ENCODE data around the gene GMDS. TPM values are rescaled to one million over a fixed set of nuclear protein-coding genes. Genes with fewer than 3 reads are reported as not detected.

Gene GMDS
- total RNA-seq, 1 donor from 2014 or later, result 19.9 TPM

DNA sequence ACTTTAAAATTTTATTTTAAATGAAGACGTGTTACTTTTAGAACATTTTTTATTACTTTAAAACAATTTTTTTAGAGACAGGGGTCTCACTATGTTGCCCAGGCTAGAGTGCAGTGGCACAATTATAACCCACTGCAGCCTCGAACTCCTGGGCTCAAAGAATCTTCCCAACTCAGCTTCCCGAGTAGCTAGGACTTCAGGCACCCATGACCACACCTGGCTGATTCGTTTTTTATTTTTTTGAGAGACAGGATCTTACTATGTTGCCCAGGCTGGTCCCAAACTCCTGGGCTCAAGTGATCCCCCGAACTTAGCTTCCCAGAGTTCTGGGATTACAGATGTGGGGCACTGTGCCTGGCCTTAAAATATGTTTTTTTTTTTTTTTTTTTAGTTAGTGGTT lies 287.7 kb downstream of the GMDS start:
- H3K27me3 ChIP-seq, result no peaks in the 10 kb centered on the region
- no peaks in the 10 kb centered on the region for H3K9me3 ChIP-seq
- no peaks in the 10 kb centered on the region for H3K4me1 ChIP-seq
- H3K36me3 ChIP-seq, result no peaks in the 10 kb centered on the region
- no peak overlapping the region for H3K4me3 ChIP-seq
- intact Hi-C loops (cut with DNase I), result no loop called here
- TF ChIP-seq, protein P1, sequence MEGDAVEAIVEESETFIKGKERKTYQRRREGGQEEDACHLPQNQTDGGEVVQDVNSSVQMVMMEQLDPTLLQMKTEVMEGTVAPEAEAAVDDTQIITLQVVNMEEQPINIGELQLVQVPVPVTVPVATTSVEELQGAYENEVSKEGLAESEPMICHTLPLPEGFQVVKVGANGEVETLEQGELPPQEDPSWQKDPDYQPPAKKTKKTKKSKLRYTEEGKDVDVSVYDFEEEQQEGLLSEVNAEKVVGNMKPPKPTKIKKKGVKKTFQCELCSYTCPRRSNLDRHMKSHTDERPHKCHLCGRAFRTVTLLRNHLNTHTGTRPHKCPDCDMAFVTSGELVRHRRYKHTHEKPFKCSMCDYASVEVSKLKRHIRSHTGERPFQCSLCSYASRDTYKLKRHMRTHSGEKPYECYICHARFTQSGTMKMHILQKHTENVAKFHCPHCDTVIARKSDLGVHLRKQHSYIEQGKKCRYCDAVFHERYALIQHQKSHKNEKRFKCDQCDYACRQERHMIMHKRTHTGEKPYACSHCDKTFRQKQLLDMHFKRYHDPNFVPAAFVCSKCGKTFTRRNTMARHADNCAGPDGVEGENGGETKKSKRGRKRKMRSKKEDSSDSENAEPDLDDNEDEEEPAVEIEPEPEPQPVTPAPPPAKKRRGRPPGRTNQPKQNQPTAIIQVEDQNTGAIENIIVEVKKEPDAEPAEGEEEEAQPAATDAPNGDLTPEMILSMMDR (IDR thresholded peaks at IDR 0.05), result no peak
- no peak overlapping the region for H3K27ac ChIP-seq
- DNase-seq (ENCODE audit: low spot score in 2 of 2), result no peak

GRCh38 chr6:1952740-1953360 lies 292.6 kb downstream of the GMDS start:
- no peaks in the 10 kb centered on the region for H3K36me3 ChIP-seq
- H3K4me3 ChIP-seq, result no peak overlapping the region
- H3K27me3 ChIP-seq, result no peaks in the 10 kb centered on the region
- intact Hi-C loops (cut with DNase I), result loop anchor here (5.0 kb wide), 1 partner anchor 251 kb away; no protein-coding TSS in a partner anchor
- peak in 1 of 2 donors; percentile 76 for DNase-seq (ENCODE audit: low spot score in 2 of 2)
- TF ChIP-seq, protein P1 (IDR thresholded peaks at IDR 0.05), result no peak
- peak overlapping the region; percentile 52 to 66 for H3K27ac ChIP-seq
- no peaks in the 10 kb centered on the region for H3K9me3 ChIP-seq
- H3K4me1 ChIP-seq, result peaks cover 0 to 3% of the 10 kb centered on the region in 2 donors

DNA sequence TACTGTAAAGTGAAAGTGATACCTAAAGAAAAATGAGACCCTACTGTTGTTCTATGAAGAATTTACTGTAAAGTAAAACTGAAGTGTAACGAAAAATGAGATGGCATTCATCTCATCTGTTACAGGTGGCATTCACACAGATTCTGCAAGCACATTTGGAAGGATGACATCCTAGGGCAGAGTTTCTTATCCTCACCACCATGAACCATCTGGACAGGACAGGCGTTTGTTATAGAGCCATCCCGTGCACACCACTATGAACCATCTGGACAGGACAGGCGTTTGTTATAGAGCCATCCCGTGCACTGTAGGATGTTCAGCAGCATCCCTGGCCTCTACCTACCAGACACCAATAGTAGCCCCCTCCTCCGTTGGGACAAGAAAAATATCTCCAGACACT lies 294.8 kb downstream of the GMDS start:
- intact Hi-C loops (cut with DNase I), result loop anchor here (5.0 kb wide), 1 partner anchor 248 kb away; no protein-coding TSS in a partner anchor
- Histone ChIP-seq H3K9me3 (no peaks in the 10 kb centered on the region), H3K27me3 (no peaks in the 10 kb centered on the region), H3K27ac (no peak overlapping the region), H3K36me3 (no peaks in the 10 kb centered on the region), H3K4me1 (peaks cover 0 to 3% of the 10 kb centered on the region in 2 donors), H3K4me3 (no peak overlapping the region)
- no peak for DNase-seq (ENCODE audit: low spot score in 2 of 2)
- TF ChIP-seq, protein P1 (IDR thresholded peaks at IDR 0.05), result no peak

DNA sequence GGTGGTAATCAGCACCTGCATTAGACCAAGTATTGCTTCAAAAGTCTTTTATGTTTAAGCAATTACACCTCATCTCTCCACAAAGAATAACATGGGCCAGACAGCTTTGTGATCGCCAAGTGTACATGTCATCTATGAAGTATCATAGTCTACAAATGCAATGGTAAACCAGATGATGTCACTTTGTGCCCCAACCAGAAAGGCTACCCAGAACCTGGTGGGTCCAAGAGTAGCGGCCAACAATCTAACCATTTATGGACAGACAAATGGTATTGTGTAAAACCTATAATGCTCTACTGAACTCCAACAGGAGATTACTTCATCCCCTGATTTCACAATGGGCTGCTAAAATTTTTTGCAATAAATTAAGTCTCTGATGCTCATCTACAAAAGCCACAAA lies 295.9 kb downstream of the GMDS start:
- H3K4me1 ChIP-seq, result peaks cover 0 to 3% of the 10 kb centered on the region in 2 donors
- no peaks in the 10 kb centered on the region for H3K27me3 ChIP-seq
- DNase-seq (ENCODE audit: low spot score in 2 of 2), result no peak
- TF ChIP-seq, protein P1 (IDR thresholded peaks at IDR 0.05), result no peak
- intact Hi-C loops (cut with DNase I), result no loop called here
- H3K4me3 ChIP-seq, result no peak overlapping the region
- no peaks in the 10 kb centered on the region for H3K36me3 ChIP-seq
- no peaks in the 10 kb centered on the region for H3K9me3 ChIP-seq
- H3K27ac ChIP-seq, result no peak overlapping the region

DNA sequence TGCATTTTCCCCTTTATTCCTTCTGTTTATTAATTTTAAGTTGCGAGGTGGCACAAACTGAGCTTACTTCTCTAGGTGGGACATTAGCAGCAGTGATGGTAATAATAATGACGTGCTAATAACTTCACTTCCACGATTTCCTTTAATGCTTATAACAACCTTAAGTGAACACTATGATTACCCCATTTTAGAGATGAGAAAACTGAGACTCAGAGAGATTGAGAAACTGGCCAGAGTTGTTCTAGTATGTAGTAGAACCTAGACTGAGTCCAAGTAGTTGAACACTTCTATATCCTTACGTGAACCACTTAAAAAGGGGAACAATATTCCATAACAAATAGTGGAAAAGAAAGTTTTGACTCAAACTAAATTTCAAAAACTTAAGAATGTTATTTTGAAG lies 297.5 kb downstream of the GMDS start:
- Histone ChIP-seq H3K9me3 (no peaks in the 10 kb centered on the region), H3K4me1 (peaks cover 0 to 3% of the 10 kb centered on the region in 2 donors), H3K27ac (no peak overlapping the region), H3K27me3 (no peaks in the 10 kb centered on the region), H3K36me3 (no peaks in the 10 kb centered on the region), H3K4me3 (no peak overlapping the region)
- intact Hi-C loops (cut with DNase I), result no loop called here
- DNase-seq (ENCODE audit: low spot score in 2 of 2), result no peak
- TF ChIP-seq, protein P1 (IDR thresholded peaks at IDR 0.05), result no peak
